OCI-LY1 (cell line): ENCODE data around the gene SMAD1.

Experiments used
- H2AFZ ChIP-seq: fragments of 200-600 bp; sonication (generic), shearing (Covaris generic); 2 replicates; pipeline ENCODE4 v1.6.0; 2014; ENCODE audit warnings: antibody characterized with exemption, mild to moderate bottlenecking, low read length
- H3F3A ChIP-seq: fragments of 200-600 bp; sonication (generic), shearing (Covaris generic); 2 replicates; pipeline ENCODE4 v1.6.0; 2014; ENCODE audit warnings: mild to moderate bottlenecking, antibody characterized with exemption, low read length, moderate library complexity; ENCODE audit not compliant: insufficient read depth
- H3K27ac ChIP-seq: fragments of 200-600 bp; sonication (generic); 2 replicates; pipeline ENCODE4 v1.5.1; 2014; ENCODE audit warnings: low read length, mixed run types, mild to moderate bottlenecking, low read depth; ENCODE audit not compliant: poor library complexity, severe bottlenecking
- H3K27me3 ChIP-seq: fragments of 200-600 bp; sonication (generic); 2 replicates; pipeline ENCODE4 v1.6.0; 2014; ENCODE audit warnings: antibody characterized with exemption, mild to moderate bottlenecking, low read length, moderate library complexity; ENCODE audit not compliant: insufficient read depth
- H3K36me3 ChIP-seq: fragments of 200-600 bp; sonication (generic); 2 replicates; pipeline ENCODE4 v1.6.1; 2014; ENCODE audit warnings: mild to moderate bottlenecking, antibody characterized with exemption, low read length, moderate library complexity, mixed read lengths; ENCODE audit not compliant: insufficient read depth
- H3K4me1 ChIP-seq: fragments of 200-600 bp; sonication (generic); 2 replicates; pipeline ENCODE4 v1.5.1; 2014; ENCODE audit warnings: mild to moderate bottlenecking, low read length, moderate library complexity; ENCODE audit not compliant: insufficient read depth, severe bottlenecking
- H3K4me2 ChIP-seq: fragments of 200-600 bp; sonication (generic), shearing (Covaris generic); 2 replicates; pipeline ENCODE4 v1.6.1; 2014; ENCODE audit warnings: low read length
- H3K4me3 ChIP-seq: fragments of 200-600 bp; sonication (generic); 2 replicates; pipeline ENCODE4 v1.5.1; 2014; ENCODE audit warnings: low read length, low read depth, mild to moderate bottlenecking, mixed read lengths; ENCODE audit not compliant: poor library complexity, severe bottlenecking
- H3K79me2 ChIP-seq: fragments of 200-600 bp; shearing (Covaris generic); 2 replicates; pipeline ENCODE4 v1.6.1; 2016; ENCODE audit warnings: mixed run types, low read length, mixed read lengths; ENCODE audit not compliant: insufficient read depth
- H3K9ac ChIP-seq: fragments of 200-600 bp; sonication (generic), shearing (Covaris generic); 2 replicates; pipeline ENCODE4 v1.6.1; 2014; ENCODE audit warnings: mild to moderate bottlenecking, low read length, mixed read lengths
- H3K9me2 ChIP-seq: fragments of 200-600 bp; sonication (generic), shearing (Covaris generic); 2 replicates; pipeline ENCODE4 v1.6.1; 2014; ENCODE audit warnings: low read depth, mild to moderate bottlenecking, low read length, mixed read lengths
- H3K9me3 ChIP-seq: fragments of 200-600 bp; shearing (Covaris generic); 2 replicates; pipeline ENCODE4 v1.6.1; 2014; ENCODE audit warnings: low read length, mixed read lengths
- H4K20me1 ChIP-seq: fragments of 200-600 bp; sonication (generic), shearing (Covaris generic); 2 replicates; pipeline ENCODE4 v1.6.0; 2016; ENCODE audit warnings: mild to moderate bottlenecking, low read length; ENCODE audit not compliant: insufficient read depth
- EZH2 ChIP-seq: fragments of 200-600 bp; sonication (generic), shearing (Covaris generic); IDR thresholded peaks from 2 replicates; pipeline ENCODE4 v1.8.0; 2017; ENCODE audit warnings: borderline replicate concordance, mixed run types, mild to moderate bottlenecking, antibody characterized with exemption, low read length, moderate library complexity, mixed read lengths
- TF ChIP-seq, protein P1 (sequence below): fragments of 200-600 bp; sonication (generic), shearing (Covaris generic); IDR thresholded peaks from 2 replicates; pipeline ENCODE4 v1.5.1; 2017; ENCODE audit warnings: mild to moderate bottlenecking, antibody characterized with exemption, low read length, moderate library complexity, mixed read lengths

SMAD1 gene

GRCh38 chr4:145498430-145498829 is 16.8 kb downstream of the SMAD1 start:
- H2AFZ ChIP-seq = no peak overlapping the region
- H3F3A ChIP-seq = no peaks in the 10 kb centered on the region; the same call in 1 of the 2 replicates
- H3K36me3 ChIP-seq = peaks cover 37% of the 10 kb centered on the region
- peaks cover 82% of the 10 kb centered on the region for H3K79me2 ChIP-seq
- no peaks in the 10 kb centered on the region for H3K27me3 ChIP-seq
- H3K4me1 ChIP-seq = peaks cover 100% of the 10 kb centered on the region
- peak overlapping the region; percentile 65 for H3K9ac ChIP-seq
- no peaks in the 10 kb centered on the region for H3K9me2 ChIP-seq
- H3K27ac ChIP-seq = peak overlapping the region; percentile 97
- no peaks in the 10 kb centered on the region for H4K20me1 ChIP-seq
- peak overlapping the region; percentile 64 for H3K4me2 ChIP-seq
- H3K4me3 ChIP-seq = peak overlapping the region; percentile 39
- TF ChIP-seq EZH2 = no peak
- TF ChIP-seq, protein P1, sequence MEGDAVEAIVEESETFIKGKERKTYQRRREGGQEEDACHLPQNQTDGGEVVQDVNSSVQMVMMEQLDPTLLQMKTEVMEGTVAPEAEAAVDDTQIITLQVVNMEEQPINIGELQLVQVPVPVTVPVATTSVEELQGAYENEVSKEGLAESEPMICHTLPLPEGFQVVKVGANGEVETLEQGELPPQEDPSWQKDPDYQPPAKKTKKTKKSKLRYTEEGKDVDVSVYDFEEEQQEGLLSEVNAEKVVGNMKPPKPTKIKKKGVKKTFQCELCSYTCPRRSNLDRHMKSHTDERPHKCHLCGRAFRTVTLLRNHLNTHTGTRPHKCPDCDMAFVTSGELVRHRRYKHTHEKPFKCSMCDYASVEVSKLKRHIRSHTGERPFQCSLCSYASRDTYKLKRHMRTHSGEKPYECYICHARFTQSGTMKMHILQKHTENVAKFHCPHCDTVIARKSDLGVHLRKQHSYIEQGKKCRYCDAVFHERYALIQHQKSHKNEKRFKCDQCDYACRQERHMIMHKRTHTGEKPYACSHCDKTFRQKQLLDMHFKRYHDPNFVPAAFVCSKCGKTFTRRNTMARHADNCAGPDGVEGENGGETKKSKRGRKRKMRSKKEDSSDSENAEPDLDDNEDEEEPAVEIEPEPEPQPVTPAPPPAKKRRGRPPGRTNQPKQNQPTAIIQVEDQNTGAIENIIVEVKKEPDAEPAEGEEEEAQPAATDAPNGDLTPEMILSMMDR = no peak; the same call in 1 of the 2 replicates
- no peaks in the 10 kb centered on the region for H3K9me3 ChIP-seq

- Histone ChIP-seq H4K20me1 (no peaks in the 10 kb centered on the region), H3K36me3 (peaks cover 40% of the 10 kb centered on the region), H3K9ac (peak overlapping the region; percentile 67), H2AFZ (no peak overlapping the region), H3K79me2 (peaks cover 84% of the 10 kb centered on the region), H3F3A (no peaks in the 10 kb centered on the region; the same call in 1 of the 2 replicates), H3K9me3 (no peaks in the 10 kb centered on the region), H3K4me2 (peak overlapping the region; percentile 64), H3K27me3 (no peaks in the 10 kb centered on the region), H3K9me2 (no peaks in the 10 kb centered on the region), H3K4me1 (peaks cover 100% of the 10 kb centered on the region), H3K27ac (peak overlapping the region; percentile 97), H3K4me3 (peak overlapping the region; percentile 38)
- TF ChIP-seq EZH2 = no peak
- TF ChIP-seq, protein P1 = no peak
Observed at GRCh38 chr4:145501051-145501660, 19.5 kb downstream of the SMAD1 start.

DNA sequence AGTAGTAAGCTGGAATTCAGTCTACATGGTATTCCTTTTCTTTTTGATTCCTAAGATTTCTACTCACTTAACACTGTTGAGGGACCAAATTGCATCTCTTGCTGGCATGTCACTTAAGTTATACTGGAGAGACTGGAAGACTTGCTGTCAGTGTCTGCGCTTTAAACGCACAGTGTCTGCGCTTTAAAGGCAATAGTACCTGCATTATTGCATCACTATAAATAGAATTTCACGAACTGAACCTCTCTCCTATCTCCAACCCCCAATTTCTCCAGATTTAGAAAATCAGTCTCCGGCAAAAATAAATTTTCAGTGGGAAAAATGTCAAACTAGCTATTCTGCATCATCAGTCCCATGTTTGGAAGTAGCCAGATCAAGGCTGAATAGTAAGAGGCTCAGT is 21.2 kb downstream of the SMAD1 start:
- Histone ChIP-seq H3K4me1 (peaks cover 96% of the 10 kb centered on the region), H4K20me1 (no peaks in the 10 kb centered on the region), H3K79me2 (peaks cover 84% of the 10 kb centered on the region), H3K9me2 (no peaks in the 10 kb centered on the region), H3K4me2 (peak overlapping the region; percentile 64), H3K9ac (peak overlapping the region; percentile 67), H3K27me3 (no peaks in the 10 kb centered on the region), H3K27ac (peak overlapping the region; percentile 97), H3K9me3 (0 out of 2 replicates have a peak, but pooled peaks cover under 1% of the 10 kb centered on the region), H2AFZ (no peak overlapping the region), H3F3A (no peaks in the 10 kb centered on the region; the same call in 1 of the 2 replicates), H3K36me3 (peaks cover 29% of the 10 kb centered on the region), H3K4me3 (peak overlapping the region; percentile 38)
- TF ChIP-seq EZH2 = no peak
- TF ChIP-seq, protein P1 = no peak
